ENCODE data around the gene SLC35B2.

The SLC35B2 gene

GRCh38 chr6:44246663-44247337, 10.5 kb downstream of the SLC35B2 start, which contains the start of gene HSP90AB1 (continued):
- no peak for TF ChIP-seq ZNF449 (tag by site-specific recombination; IDR thresholded peaks at IDR 0.05)
- no peak for TF ChIP-seq ZNF140 (tag by site-specific recombination; IDR thresholded peaks at IDR 0.05)
- TF ChIP-seq ZNF658 (tag by site-specific recombination; IDR thresholded peaks at IDR 0.05) = no peak
- TF ChIP-seq, protein P1, sequence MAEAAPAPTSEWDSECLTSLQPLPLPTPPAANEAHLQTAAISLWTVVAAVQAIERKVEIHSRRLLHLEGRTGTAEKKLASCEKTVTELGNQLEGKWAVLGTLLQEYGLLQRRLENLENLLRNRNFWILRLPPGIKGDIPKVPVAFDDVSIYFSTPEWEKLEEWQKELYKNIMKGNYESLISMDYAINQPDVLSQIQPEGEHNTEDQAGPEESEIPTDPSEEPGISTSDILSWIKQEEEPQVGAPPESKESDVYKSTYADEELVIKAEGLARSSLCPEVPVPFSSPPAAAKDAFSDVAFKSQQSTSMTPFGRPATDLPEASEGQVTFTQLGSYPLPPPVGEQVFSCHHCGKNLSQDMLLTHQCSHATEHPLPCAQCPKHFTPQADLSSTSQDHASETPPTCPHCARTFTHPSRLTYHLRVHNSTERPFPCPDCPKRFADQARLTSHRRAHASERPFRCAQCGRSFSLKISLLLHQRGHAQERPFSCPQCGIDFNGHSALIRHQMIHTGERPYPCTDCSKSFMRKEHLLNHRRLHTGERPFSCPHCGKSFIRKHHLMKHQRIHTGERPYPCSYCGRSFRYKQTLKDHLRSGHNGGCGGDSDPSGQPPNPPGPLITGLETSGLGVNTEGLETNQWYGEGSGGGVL (tag by site-specific recombination; IDR thresholded peaks at IDR 0.05) = no peak
- TF ChIP-seq ZXDB (tag by site-specific recombination; IDR thresholded peaks at IDR 0.05) = no peak; the same call in 1 of the 2 replicates
- TF ChIP-seq ZNF76 (tag by site-specific recombination; IDR thresholded peaks at IDR 0.05; ENCODE audit: borderline replicate concordance, low read depth) = no peak; the same call in none of the 2 replicates
- TF ChIP-seq, protein P2, sequence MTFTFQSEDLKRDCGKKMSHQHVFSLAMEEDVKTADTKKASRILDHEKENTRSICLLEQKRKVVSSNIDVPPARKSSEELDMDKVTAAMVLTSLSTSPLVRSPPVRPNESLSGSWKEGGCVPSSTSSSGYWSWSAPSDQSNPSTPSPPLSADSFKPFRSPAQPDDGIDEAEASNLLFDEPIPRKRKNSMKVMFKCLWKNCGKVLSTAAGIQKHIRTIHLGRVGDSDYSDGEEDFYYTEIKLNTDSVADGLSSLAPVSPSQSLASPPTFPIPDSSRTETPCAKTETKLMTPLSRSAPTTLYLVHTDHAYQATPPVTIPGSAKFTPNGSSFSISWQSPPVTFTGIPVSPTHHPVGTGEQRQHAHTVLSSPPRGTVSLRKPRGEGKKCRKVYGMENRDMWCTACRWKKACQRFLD (tag by site-specific recombination; IDR thresholded peaks at IDR 0.05) = no peak
- no peak for TF ChIP-seq ZNF621 (tag by site-specific recombination; IDR thresholded peaks at IDR 0.05)

DNA sequence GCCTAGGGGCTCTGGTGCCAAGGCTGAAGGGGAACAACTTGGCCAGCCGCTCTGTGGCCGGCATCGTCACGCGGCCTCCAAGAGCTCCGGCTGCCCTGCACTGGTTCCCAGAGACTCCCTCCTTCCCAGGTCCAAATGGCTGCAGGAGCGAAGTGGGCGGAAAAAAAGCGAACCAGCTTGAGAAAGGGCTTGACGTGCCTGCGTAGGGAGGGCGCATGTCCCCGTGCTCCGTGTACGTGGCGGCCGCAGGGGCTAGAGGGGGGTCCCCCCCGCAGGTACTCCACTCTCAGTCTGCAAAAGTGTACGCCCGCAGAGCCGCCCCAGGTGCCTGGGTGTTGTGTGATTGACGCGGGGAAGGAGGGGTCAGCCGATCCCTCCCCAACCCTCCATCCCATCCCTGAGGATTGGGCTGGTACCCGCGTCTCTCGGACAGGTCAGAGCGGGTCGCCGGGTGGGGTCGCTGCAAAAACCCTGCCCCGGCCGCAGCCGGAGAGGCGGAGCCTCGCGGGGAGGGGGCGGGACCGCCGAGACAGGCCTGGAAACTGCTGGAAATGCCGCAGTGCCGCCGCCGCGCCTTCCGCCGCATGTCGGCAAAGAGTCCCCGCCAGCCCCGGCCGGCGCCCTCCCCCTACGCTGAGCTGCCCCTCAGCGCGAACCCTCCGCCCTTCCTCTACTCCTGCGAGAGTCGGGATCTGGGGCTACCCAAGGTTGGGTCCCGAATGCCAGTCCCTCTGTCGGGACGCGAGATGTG, 11.2 kb downstream of the SLC35B2 start:
- Histone ChIP-seq H3K9me3 (ENCODE audit: control insufficient read depth, insufficient read depth, low read depth, low read length) (no peaks in the 10 kb centered on the region), H3K27ac (ENCODE audit: extremely low read depth, low read depth, low read length) (peak overlapping the region; percentile 71), H3K4me3 (ENCODE audit: low read depth, low read length) (peak overlapping the region; percentile 66), H3K4me1 (ENCODE audit: control insufficient read depth, insufficient read depth, low read length) (no peaks in the 10 kb centered on the region), H3K36me3 (ENCODE audit: control insufficient read depth in 2 of 2, insufficient read depth in 1 of 2, low read length in 2 of 2) (peaks cover 16 to 36% of the 10 kb centered on the region in 2 experiments)
- ChIA-PET CTCF (interaction anchor here (0.7 to 5.6 kb wide), 10 partner anchors 10 to 543 kb away, joined by 3 to 70 read pairs (median 8); partner anchors contain the start of genes SLC29A1 and SLC35B2), POLR2A (interaction anchor here (0.5 to 5.1 kb wide), 61 partner anchors 8 to 1187 kb away, joined by 3 to 131 read pairs (median 4); partner anchors contain the start of genes AARS2, CDC5L, GTPBP2 and KLC4)
- no peak for TF ChIP-seq ZNF707 (tag by site-specific recombination; IDR thresholded peaks at IDR 0.05)
- TF ChIP-seq ZNF510 (tag by site-specific recombination; IDR thresholded peaks at IDR 0.05; ENCODE audit: insufficient replicate concordance) = no peak
- TF ChIP-seq ZNF248 (tag by site-specific recombination; IDR thresholded peaks at IDR 0.05) = no peak
- TF ChIP-seq ZNF626 (tag by site-specific recombination; IDR thresholded peaks at IDR 0.05) = no peak
- TF ChIP-seq ZEB2 (tag by site-specific recombination; IDR thresholded peaks at IDR 0.05) = peak; percentile 89
- no peak for TF ChIP-seq YY1 (tag by site-specific recombination; IDR thresholded peaks at IDR 0.05)
- TF ChIP-seq ZFP69B (tag by site-specific recombination; IDR thresholded peaks at IDR 0.05) = peak; percentile 83
- peak; percentile 19; the same call in 1 of the 2 replicates for TF ChIP-seq ZNF146 (tag by site-specific recombination; IDR thresholded peaks at IDR 0.05)
- TF ChIP-seq ZNF274 (IDR thresholded peaks at IDR 0.05; ENCODE audit: low read length) = no peak
- no peak for TF ChIP-seq ZNF274 (tag by site-specific recombination; IDR thresholded peaks at IDR 0.05; ENCODE audit: borderline replicate concordance)
- TF ChIP-seq ZNF677 (tag by site-specific recombination; IDR thresholded peaks at IDR 0.05) = 0 out of 2 replicates have a peak, but pooled peaks have one; percentile 18
- TF ChIP-seq, protein P3, sequence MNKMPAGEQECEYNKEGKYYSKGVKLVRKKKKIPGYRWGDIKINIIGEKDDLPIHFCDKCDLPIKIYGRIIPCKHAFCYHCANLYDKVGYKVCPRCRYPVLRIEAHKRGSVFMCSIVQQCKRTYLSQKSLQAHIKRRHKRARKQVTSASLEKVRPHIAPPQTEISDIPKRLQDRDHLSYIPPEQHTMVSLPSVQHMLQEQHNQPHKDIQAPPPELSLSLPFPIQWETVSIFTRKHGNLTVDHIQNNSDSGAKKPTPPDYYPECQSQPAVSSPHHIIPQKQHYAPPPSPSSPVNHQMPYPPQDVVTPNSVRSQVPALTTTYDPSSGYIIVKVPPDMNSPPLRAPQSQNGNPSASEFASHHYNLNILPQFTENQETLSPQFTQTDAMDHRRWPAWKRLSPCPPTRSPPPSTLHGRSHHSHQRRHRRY (tag by site-specific recombination; IDR thresholded peaks at IDR 0.05) = no peak
- TF ChIP-seq ZNF341 (tag by site-specific recombination; IDR thresholded peaks at IDR 0.05; ENCODE audit: low read depth) = peak; percentile 8
- TF ChIP-seq ZNF112 (tag by site-specific recombination; IDR thresholded peaks at IDR 0.05) = no peak
- no peak for TF ChIP-seq ZNF223 (tag by site-specific recombination; IDR thresholded peaks at IDR 0.05)
- peak; percentile 60 for TF ChIP-seq ZBTB8A (tag by site-specific recombination; IDR thresholded peaks at IDR 0.05)
- TF ChIP-seq ZNF571 (tag by site-specific recombination; IDR thresholded peaks at IDR 0.05) = no peak
- TF ChIP-seq EGR2 (tag by site-specific recombination; IDR thresholded peaks at IDR 0.05; ENCODE audit: low read depth) = no peak
- peak; percentile 98 for TF ChIP-seq GLIS2 (tag by site-specific recombination; IDR thresholded peaks at IDR 0.05)
- peak; percentile 18; the same call in 1 of the 2 replicates for TF ChIP-seq PRDM6 (tag by site-specific recombination; IDR thresholded peaks at IDR 0.05)
- peak; percentile 75 for TF ChIP-seq ZNF366 (tag by site-specific recombination; conservative IDR thresholded peaks at IDR 0.05)

All from HEK293 (cell line).